RPMI8226 (cell line): ENCODE data around the gene SARM1.
"Not testable (repeated sequence)": the region's sequence is repeated elsewhere in the genome, so short reads cannot be mapped to it uniquely, and the experiment has no call there.

Experiments used
- DNase-seq: peaks from one replicate; pipeline ENCODE4 v3.0.0-alpha.2; 2015

The SARM1 gene

DNA sequence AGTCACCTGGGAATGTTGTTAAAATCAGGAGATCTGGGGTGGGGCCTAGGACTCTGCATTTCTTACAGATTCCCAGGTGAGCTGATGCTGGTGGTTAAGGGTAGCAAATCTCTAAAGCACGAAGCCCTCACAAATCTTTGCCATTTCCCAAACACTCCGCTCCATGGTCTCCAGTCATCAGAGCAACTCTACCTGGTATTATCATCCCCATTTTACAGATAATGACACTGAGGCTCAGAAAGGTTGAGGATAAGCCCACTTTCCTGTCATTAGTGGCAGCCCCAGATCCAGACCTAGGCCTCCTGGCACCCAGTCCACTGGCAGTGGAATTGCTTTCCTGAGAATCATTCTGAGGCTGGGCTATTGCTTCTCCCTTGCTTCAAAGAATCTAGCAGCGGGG, 25.8 kb downstream of the SARM1 start:
- DNase-seq = no peak

DNA sequence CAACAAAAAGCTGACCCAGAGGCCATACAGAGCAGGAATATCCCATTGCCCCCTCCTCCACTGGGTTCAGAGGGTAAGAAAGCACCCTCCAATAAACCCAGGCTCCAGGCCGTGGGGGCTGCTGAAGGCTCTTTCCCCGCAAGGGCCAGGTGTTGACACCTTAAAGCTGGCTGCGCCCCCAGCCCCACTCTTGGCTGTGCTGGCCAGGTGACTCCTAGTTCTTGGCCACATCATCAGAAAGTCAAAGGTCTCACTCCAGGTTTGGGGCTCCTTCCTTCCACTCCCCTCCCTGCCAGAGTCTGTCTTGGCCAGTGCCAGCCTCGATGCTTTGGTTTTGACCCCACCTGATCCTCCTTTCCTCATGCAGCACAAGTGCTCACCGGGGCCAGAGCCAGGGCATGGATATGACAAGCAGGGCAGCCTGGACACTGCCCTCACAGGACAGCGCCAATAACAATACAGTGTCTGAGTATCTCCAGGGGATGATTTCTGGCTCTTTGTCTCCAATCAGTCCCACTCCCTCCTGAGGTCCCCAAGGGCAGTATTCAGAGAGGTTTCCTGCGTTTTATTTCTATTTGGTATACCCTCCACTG, 26.3 kb downstream of the SARM1 start:
- DNase-seq = no peak

GRCh38 chr17:28398280-28398981, 26.9 kb downstream of the SARM1 start:
- no peak for DNase-seq

DNA sequence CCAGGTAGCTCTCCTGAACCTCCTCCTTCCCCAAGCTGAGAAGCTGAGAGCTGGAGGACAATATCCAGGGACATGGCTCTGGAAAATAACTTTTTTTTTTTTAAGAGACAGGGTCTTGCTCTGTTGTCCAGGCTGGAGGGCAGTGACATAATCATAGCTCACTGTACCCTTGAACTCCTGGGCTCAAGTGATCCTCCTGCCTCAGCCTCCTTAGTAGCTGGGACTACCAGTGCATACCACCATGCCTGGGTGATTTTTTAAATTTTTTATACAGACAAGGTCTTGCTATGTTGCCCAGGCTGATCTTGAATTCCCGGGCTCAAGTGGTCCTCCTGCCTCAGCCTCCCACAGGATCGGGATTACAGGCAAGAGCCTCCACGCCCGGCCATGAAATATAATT, 28.3 kb downstream of the SARM1 start:
- DNase-seq = no peak

DNA sequence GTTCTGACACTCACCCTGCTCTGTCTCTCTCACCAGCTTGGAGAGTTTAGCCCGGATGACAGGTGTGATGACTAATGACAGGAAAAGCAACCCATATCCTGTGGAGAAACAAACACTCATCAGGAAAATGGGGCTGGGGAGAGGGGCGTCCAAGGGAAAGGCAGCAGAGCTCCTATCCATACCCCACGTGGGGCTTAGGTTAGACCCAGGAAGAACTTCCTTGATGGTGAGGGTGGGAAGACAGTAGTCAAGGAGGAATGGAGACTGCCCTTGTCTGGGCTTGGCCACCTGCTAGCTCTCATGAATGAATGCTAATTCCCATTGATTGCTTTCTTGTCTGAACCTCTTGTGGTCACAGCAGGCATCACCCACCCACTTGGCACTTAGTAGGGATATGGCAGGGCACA, 30.7 kb downstream of the SARM1 start:
- no peak for DNase-seq

- no peak for DNase-seq
These were observed 31.4 kb downstream of the SARM1 start for GRCh38 chr17:28402844-28403243.

- no peak for DNase-seq
These were observed 32.5 kb downstream of the SARM1 start for GRCh38 chr17:28404007-28404406.

GRCh38 chr17:28404461-28404811, 32.9 kb downstream of the SARM1 start:
- DNase-seq = no peak

GRCh38 chr17:28404812-28405570, 33.5 kb downstream of the SARM1 start:
- no peak for DNase-seq

GRCh38 chr17:28405632-28406472, 34.4 kb downstream of the SARM1 start, which contains the start of gene SLC46A1:
Gene SLC46A1, minus strand, starts transcription at chr17:28406212. Its CDS starts 98 bp downstream, at chr17:28406114.
- peak; percentile 73 for DNase-seq

DNA sequence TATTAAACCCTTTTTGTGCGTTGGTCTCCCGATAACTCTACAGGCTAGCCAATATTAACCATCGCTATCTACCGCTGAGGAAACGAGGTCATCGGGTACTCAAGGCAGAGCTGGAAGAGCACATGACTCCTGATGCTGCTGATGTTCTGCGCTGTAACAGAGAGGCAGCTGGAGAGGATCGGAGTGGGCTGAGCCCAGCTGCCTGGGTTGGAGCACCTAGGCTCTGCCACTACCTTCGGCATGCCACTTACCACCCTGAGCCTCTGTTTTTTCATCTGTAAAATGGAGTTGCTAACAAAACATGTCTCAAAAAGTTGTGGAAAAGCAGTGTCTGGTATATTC, 35.0 kb downstream of the SARM1 start:
- DNase-seq = no peak

GRCh38 chr17:28407130-28407973, 35.9 kb downstream of the SARM1 start:
- no peak for DNase-seq

DNA sequence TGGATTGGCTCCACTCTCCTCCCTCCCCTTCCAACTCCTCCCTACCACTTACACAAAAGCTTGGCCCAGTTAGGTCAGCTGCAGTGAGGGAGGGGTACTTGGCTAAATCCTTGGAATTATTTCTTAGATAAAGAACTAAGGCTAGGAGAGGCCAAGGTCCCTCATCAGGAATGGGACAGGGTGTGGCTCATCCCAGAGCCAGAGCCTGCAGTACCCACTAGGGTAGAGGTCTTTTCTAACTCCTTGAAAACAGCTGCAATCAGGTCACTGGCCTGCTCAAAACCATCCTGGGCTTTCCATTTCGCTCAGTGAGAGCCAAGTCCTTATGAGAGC, 36.4 kb downstream of the SARM1 start:
- no peak for DNase-seq

DNA sequence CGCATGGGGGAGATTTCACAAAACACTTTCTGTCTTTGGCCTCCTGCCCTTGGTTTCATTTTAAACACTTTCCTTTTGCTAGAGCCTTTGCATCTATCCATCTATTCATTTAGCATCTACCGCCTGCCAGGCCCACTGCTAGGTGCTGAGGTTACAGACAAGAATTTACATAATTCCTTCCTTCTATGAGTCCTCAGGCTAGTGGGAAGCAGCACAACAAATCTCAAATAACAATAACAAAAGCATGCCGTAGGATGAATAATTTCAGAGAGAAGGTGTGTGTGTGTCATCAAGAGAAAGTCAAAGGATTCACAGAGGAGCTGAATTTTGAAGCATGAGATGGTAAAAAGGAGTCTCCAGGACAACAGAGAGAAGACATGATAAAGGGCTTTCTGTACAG, 40.6 kb downstream of the SARM1 start:
- DNase-seq = no peak

GRCh38 chr17:28413804-28414203, 42.3 kb downstream of the SARM1 start:
- DNase-seq = no peak

DNA sequence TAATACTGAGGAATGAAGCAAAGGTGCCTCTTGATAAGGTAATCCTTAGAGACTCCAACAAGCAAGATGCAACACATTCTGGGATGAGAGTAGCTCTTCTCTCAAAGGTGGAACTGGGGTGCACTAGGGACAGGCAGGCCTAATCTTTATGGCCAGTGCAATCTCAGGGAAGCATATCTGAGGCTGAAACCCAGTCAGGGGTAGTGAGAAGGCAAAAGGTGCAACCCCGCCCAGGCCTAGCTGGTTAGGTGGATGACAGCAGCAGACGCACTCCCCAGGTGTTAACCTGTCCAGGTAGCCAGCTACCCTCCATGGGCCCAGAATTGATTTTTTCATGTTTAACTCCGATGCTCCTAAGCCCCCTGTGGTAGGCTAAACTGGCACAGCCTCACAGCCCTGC, 44.4 kb downstream of the SARM1 start:
- DNase-seq = no peak

GRCh38 chr17:28416703-28417311, 45.3 kb downstream of the SARM1 start:
- DNase-seq = peak; percentile 72

DNA sequence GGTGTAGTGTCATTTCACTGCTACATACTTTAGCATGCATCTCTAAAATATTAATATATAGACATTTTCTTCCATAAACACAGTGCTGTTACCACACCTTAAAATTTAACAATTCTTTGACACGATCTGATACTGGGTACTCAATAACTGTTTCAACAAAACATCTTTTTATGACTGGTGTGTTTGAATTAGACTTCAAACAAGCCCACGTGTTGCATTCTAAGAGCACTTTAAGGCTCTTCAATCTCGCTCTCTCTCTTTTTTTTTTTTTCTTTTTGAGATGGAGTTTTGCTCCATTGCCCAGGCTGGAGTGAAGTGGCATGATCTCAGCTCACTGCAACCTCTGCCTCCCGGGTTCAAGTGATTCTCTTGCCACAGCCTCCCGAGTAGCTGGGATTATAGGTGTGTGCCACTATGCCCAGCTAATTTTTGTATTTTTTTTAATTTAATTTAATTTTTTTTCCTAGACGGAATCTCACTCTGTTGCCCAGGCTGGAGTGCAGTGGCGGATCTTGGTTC, 50.4 kb downstream of the SARM1 start:
- DNase-seq = no peak

- DNase-seq = no peak
These were observed 53.7 kb downstream of the SARM1 start for GRCh38 chr17:28425206-28425605.

- peak; percentile 23 for DNase-seq
These were observed 54.6 kb downstream of the SARM1 start for GRCh38 chr17:28426081-28426519.

- no peak for DNase-seq
These were observed 55.9 kb downstream of the SARM1 start for GRCh38 chr17:28427371-28427770.

DNA sequence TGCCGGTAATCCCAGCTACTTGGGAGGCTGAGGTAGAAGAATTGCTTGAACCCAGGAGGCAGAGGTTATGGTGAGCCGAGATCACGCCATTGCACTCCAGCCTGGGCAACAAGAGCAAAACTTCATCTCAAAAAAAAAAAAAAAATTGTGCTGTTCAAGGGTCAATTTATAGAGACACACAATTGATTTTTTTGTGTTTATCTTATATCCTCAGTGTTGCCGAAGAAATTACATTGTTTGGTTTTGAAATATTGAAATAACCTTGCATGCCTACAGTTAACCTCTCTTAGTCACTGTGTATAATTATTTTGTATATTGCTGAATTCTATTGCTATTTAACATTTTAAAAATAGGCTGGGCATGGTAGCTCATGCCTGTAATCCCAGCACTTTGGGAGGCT, 56.5 kb downstream of the SARM1 start:
- not testable (repeated sequence) for DNase-seq
